ENCODE measurements around the gene GJC1. TPM values are rescaled to one million over a fixed set of nuclear protein-coding genes. Genes with fewer than 3 reads are reported as not detected.

GJC1 gene
- total and polyA plus RNA-seq, 9 of the 15 experiments (the other 6 are each of a cell fraction or from before 2014, with no cell fraction given) = 0.04 to 1.4 (median 0.18) TPM; not detected in 1

DNA sequence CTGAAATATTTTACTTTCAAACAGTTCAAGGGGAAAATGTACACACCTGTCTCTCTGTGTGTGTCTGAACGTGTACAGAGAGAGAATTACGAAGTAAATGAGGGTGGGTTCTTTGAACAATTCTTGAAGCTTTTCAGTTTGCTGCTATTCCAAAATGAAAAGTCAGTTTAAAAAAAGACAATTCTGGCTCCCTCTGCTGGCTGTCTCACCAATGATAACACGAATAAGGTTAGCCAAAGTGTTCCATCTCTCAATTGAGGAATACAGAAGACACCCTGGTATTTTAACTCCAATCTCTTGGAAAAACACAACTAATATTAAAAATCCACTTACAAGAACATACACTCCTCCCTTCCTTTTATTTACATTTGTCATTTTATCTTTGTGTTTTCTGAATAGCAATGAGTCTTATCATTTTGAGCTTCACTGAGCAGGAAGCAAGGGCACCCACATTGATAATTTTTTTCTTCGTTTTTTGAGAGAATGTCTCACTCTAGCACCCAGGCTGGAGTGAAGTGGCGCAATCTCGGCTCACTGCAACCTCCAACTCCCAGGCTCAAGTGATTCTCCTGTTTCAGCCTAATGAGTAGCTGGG is 48.6 kb upstream of the GJC1 start:
- BruUV-seq (replicated peaks) = no TSS peak
- intact Hi-C loops (cut with micrococcal nuclease) = no loop called here
- TF ChIP-seq TRIM24 (IDR thresholded peaks at IDR 0.05) (no peak), NFATC3 (IDR thresholded peaks at IDR 0.05) (no peak), YBX1 (IDR thresholded peaks at IDR 0.05) (no peak), ZNF384 (IDR thresholded peaks at IDR 0.05; ENCODE audit: low read depth, low read length) (0 out of 2 replicates have a peak, but pooled peaks have one; percentile 10), ZNF146 (CRISPR knock-in tag; IDR thresholded peaks at IDR 0.05; ENCODE audit: unreplicated experiment) (no peak), RAD21 (CRISPR knock-in tag; conservative IDR thresholded peaks at IDR 0.05 in 1 of 2, IDR thresholded peaks at IDR 0.05 in 1 of 2) (peak in 1 of 2 experiments; percentile 52; a peak in 3 of 4 replicates), SMC3 (conservative IDR thresholded peaks at IDR 0.05; ENCODE audit: insufficient read depth, low read depth, low read length) (0 out of 2 replicates have a peak, but pooled peaks have one; percentile 32), ZNF561 (CRISPR knock-in tag; conservative IDR thresholded peaks at IDR 0.05) (no peak), ZNF75A (CRISPR knock-in tag; IDR thresholded peaks at IDR 0.05) (no peak), CTCF (IDR thresholded peaks at IDR 0.05 in 2 of 3, conservative IDR thresholded peaks at IDR 0.05 in 1 of 3; ENCODE audit: insufficient read depth in 2 of 3, low read depth in 1 of 3, low read length in 3 of 3) (peak; percentile 43 to 69 (median 58); a peak in 5 of 6 replicates), EP300 (IDR thresholded peaks at IDR 0.05; ENCODE audit: low read length) (no peak), POLR2AphosphoS2 (IDR thresholded peaks at IDR 0.05; ENCODE audit: low read length) (no peak)
- TF ChIP-seq, protein P1, sequence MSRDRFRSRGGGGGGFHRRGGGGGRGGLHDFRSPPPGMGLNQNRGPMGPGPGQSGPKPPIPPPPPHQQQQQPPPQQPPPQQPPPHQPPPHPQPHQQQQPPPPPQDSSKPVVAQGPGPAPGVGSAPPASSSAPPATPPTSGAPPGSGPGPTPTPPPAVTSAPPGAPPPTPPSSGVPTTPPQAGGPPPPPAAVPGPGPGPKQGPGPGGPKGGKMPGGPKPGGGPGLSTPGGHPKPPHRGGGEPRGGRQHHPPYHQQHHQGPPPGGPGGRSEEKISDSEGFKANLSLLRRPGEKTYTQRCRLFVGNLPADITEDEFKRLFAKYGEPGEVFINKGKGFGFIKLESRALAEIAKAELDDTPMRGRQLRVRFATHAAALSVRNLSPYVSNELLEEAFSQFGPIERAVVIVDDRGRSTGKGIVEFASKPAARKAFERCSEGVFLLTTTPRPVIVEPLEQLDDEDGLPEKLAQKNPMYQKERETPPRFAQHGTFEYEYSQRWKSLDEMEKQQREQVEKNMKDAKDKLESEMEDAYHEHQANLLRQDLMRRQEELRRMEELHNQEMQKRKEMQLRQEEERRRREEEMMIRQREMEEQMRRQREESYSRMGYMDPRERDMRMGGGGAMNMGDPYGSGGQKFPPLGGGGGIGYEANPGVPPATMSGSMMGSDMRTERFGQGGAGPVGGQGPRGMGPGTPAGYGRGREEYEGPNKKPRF (IDR thresholded peaks at IDR 0.05; ENCODE audit: low read depth, low read length) = no peak

More for the DNA sequence above, 48.6 kb upstream of the GJC1 start:
- WGBS (ENCODE audit: insufficient coverage, low coverage, missing lambda C conversion rate) = 41% methylated on average over 6 of the region's 6 CpGs
- ChIA-PET CTCF (ENCODE audit: low intra/inter-chr PET ratio) (interaction anchor here (0.6 to 1.8 kb wide), 3 partner anchors 100 to 537 kb away, joined by 3 to 14 read pairs (median 8); no protein-coding TSS in a partner anchor), POLR2A (interaction anchor here (0.6 to 2.0 kb wide), 6 partner anchors 9 to 270 kb away, joined by 3 to 7 read pairs (median 4); partner anchors contain the start of gene EFTUD2)
- Histone ChIP-seq H3K9me1 (ENCODE audit: control insufficient read depth, insufficient read depth, low read length) (no peaks in the 10 kb centered on the region), H3K9me3 (replicated peaks; ENCODE audit: control insufficient read depth, insufficient read depth, low read depth, low read length) (no peaks in the 10 kb centered on the region), H3K27ac (ENCODE audit: extremely low read depth, low read depth, low read length) (no peak overlapping the region), H3K36me3 (ENCODE audit: control insufficient read depth, insufficient read depth, low read length) (peaks cover 91% of the 10 kb centered on the region), H3K79me2 (ENCODE audit: control insufficient read depth, insufficient read depth, low read length) (no peaks in the 10 kb centered on the region), H4K20me1 (replicated peaks; ENCODE audit: control insufficient read depth, insufficient read depth, low read length) (no peaks in the 10 kb centered on the region), H2AFZ (ENCODE audit: low read depth, low read length) (no peak overlapping the region), H3K4me2 (ENCODE audit: insufficient read depth, low read length) (no peak overlapping the region), H3K4me3 (no peak overlapping the region), H3K4me1 (replicated peaks in 1 of 2; ENCODE audit: control insufficient read depth in 2 of 2, insufficient read depth in 2 of 2, low read length in 2 of 2) (no peaks in the 10 kb centered on the region), H3K27me3 (ENCODE audit: control insufficient read depth in 2 of 2, insufficient read depth in 2 of 2, low read length in 2 of 2) (no peaks in the 10 kb centered on the region), H3K9ac (ENCODE audit: insufficient read depth in 1 of 2, low read depth in 2 of 2, low read length in 2 of 2) (no peak overlapping the region)
- in situ Hi-C loops (cut with MboI) = no loop called here
- DNase-seq (ENCODE audit: extremely low read depth in 1 of 4, low spot score in 3 of 4) (peak in 3 of 4 experiments; percentile 34 to 45 (median 42)), ATAC-seq (peak; percentile 56; the same call in 2 of the 3 replicates), FAIRE-seq (peak; percentile 79)
